PFSK-1 (cell line): ENCODE data around the gene CYP4F2.

Source experiments
- FOXP2 ChIP-seq: optimal IDR thresholded peaks from 2 replicates; pipeline ENCODE3; 2011; ENCODE audit warnings: borderline replicate concordance, control low read depth, inconsistent platforms; ENCODE audit not compliant: insufficient read depth; ENCODE audit errors: extremely low read length, extremely low read depth
- POLR2AphosphoS5 ChIP-seq: IDR thresholded peaks from 2 replicates; pipeline ENCODE4 v1.6.1; 2012; ENCODE audit warnings: low read depth, mild to moderate bottlenecking, control low read depth, low read length, moderate library complexity
- REST ChIP-seq, 2 experiments: IDR thresholded peaks; 2 replicates each; pipeline versions ENCODE4 v1.6.1 to v1.8.0; 2011 to 2012; ENCODE audit warnings: low read depth in 2 of 2, low read length in 2 of 2, control low read depth in 1 of 2, inconsistent platforms in 1 of 2, mild to moderate bottlenecking in 1 of 2, moderate library complexity in 1 of 2; ENCODE audit not compliant: insufficient read depth in 1 of 2
- SIN3A ChIP-seq: IDR thresholded peaks from 2 replicates; pipeline ENCODE4 v1.6.1; 2012; ENCODE audit warnings: mild to moderate bottlenecking, low read length, moderate library complexity, borderline replicate concordance; ENCODE audit not compliant: insufficient read depth
- TAF1 ChIP-seq: IDR thresholded peaks from 2 replicates; pipeline ENCODE4 v1.6.1; 2012; ENCODE audit warnings: low read length, control low read depth, borderline replicate concordance; ENCODE audit not compliant: insufficient read depth

CYP4F2 gene

GRCh38 chr19:15850385-15850784 is 47.5 kb downstream of the CYP4F2 start:
- TF ChIP-seq FOXP2 (no peak), TAF1 (no peak), POLR2AphosphoS5 (no peak), REST (IDR thresholded peaks at IDR 0.05; ENCODE audit: insufficient read depth in 1 of 2, low read depth in 2 of 2, low read length in 2 of 2) (no peak), SIN3A (no peak)

- TF ChIP-seq TAF1 (no peak), POLR2AphosphoS5 (no peak), REST (IDR thresholded peaks at IDR 0.05; ENCODE audit: insufficient read depth in 1 of 2, low read depth in 2 of 2, low read length in 2 of 2) (no peak), FOXP2 (no peak), SIN3A (no peak)
Measured at GRCh38 chr19:15846923-15847322, 51.0 kb downstream of the CYP4F2 start.

- TF ChIP-seq REST (IDR thresholded peaks at IDR 0.05; ENCODE audit: insufficient read depth in 1 of 2, low read depth in 2 of 2, low read length in 2 of 2) (no peak), POLR2AphosphoS5 (no peak), SIN3A (no peak), TAF1 (no peak), FOXP2 (no peak)
Measured at GRCh38 chr19:15843203-15843893, 54.5 kb downstream of the CYP4F2 start.

- TF ChIP-seq POLR2AphosphoS5 (no peak), TAF1 (no peak), REST (IDR thresholded peaks at IDR 0.05; ENCODE audit: insufficient read depth in 1 of 2, low read depth in 2 of 2, low read length in 2 of 2) (no peak), SIN3A (no peak), FOXP2 (no peak)
Measured at GRCh38 chr19:15841875-15842569, 55.9 kb downstream of the CYP4F2 start.
